COLO668 (cell line): ENCODE measurements around the gene CEP68.
"Not testable (repeated sequence)": the region's sequence is repeated elsewhere in the genome, so short reads cannot be mapped to it uniquely, and the experiment has no call there.

Source experiments
- DNase-seq: peaks from one replicate; lab custom pipeline; 2025; ENCODE audit not compliant: unreplicated experiment; lab: John Stamatoyannopoulos, UW

CEP68 gene, protein sequence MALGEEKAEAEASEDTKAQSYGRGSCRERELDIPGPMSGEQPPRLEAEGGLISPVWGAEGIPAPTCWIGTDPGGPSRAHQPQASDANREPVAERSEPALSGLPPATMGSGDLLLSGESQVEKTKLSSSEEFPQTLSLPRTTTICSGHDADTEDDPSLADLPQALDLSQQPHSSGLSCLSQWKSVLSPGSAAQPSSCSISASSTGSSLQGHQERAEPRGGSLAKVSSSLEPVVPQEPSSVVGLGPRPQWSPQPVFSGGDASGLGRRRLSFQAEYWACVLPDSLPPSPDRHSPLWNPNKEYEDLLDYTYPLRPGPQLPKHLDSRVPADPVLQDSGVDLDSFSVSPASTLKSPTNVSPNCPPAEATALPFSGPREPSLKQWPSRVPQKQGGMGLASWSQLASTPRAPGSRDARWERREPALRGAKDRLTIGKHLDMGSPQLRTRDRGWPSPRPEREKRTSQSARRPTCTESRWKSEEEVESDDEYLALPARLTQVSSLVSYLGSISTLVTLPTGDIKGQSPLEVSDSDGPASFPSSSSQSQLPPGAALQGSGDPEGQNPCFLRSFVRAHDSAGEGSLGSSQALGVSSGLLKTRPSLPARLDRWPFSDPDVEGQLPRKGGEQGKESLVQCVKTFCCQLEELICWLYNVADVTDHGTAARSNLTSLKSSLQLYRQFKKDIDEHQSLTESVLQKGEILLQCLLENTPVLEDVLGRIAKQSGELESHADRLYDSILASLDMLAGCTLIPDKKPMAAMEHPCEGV

GRCh38 chr2:65056215-65057053 lies at the start of gene CEP68:
TSS of gene CEP68 (plus strand) at chr2:65056416. CDS start at chr2:65069445, 13,029 bp downstream.
- peak; percentile 96 for DNase-seq

DNA sequence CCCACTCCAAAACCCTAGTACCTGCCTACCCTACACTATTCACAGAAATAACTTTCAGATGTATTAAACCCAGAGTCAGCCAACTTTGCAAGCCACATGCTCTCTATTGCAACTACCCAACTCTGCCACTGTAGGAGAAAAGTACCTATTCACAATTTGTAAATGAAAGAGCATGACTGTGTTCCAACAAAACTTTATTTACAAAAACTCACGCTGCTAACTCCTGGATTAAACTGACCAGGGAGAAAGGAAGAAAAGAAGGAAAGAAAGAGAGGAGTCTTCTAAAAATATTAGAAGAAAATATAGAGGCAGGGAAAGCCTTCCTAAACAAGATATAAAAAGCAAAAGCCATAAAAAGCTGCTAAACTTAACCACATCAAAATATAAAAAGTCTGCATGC lies 42.4 kb upstream of the CEP68 start:
- no peak for DNase-seq

GRCh38 chr2:65015731-65016130 lies 40.5 kb upstream of the CEP68 start:
- DNase-seq, result no peak

GRCh38 chr2:65016789-65017188 lies 39.4 kb upstream of the CEP68 start:
- no peak for DNase-seq

- DNase-seq, result no peak
Observed at GRCh38 chr2:65017335-65017734, 38.9 kb upstream of the CEP68 start.

DNA sequence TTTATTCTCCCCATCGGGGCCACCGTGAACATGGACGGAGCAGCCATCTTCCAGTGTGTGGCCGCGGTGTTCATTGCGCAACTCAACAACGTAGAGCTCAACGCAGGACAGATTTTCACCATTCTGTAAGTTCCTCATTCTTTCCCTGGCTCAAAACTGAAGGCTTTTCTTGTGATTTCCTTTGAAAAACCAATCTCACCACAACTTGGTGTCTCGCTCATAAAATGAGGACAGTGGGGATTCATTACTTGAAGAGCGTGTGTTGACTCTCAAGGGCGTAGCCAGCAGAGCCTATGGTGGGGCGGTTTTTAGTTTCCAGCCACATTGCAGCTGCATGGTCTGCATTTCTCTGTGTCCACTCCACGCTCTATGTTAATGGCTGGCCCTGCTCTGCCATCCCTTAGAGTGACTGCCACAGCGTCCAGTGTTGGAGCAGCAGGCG lies 38.1 kb upstream of the CEP68 start:
- DNase-seq, result no peak

GRCh38 chr2:65019010-65019409 lies 37.2 kb upstream of the CEP68 start:
- no peak for DNase-seq

GRCh38 chr2:65019675-65020195 lies 36.5 kb upstream of the CEP68 start:
- no peak for DNase-seq

DNA sequence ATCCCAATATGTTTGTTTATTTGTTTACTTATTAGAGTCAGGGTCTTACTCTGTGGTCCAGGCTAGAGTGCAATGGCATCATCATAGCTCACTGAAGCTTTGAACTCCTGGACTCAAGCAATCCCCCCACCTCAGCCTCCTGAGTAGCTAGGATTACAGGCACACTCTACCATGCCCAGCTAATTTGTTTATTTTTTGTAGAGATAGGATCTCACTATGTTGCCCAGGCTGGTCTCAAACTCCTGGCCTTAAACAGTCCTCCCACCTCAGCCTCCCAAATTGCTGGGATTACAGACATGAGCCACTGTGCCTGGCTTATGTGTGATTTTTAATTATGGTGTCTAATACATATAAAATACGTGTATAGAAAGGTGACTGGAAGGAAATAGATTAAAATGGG lies 36.0 kb upstream of the CEP68 start:
- not testable (repeated sequence) for DNase-seq

GRCh38 chr2:65020943-65021528 lies 35.2 kb upstream of the CEP68 start:
- DNase-seq, result no peak

DNA sequence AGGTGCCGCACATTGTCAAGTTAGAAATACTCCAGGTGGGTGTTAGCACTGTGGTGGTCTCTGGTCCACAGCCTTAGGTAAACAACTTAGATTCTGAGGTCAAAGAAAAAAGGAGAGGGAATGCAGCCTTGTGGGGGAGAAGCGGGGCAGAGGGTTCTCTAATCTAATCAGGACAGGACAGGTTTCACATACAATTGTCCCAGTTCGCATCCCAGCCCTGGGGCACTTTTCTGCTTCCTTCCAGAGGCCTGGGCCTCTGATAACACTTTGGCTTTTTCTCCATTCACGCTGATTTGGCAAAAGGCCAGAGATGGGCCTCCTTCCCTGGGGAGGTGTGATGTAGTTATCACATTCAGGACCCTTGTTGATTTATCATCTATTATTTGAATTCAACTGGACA lies 34.5 kb upstream of the CEP68 start:
- peak; percentile 13 for DNase-seq

DNA sequence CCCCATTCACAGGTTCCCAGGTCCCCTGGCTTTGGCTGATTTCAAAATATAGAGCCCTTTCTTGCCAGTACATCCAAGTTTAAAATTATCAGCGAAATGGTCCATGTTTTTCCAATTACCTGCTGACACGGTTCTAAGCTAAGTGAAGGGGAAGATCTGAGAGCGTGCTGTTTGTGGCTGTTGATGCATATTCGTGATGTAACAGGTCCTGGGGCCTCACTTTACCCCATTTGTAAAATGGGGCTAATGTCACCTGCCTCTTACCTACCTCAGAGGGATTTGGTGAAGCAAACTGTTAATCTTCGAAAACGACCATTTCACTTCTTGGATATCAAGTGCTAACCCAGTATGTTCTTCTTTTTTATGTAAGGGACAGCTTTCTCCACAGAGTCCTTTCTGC lies 34.0 kb upstream of the CEP68 start:
- DNase-seq, result no peak

GRCh38 chr2:65023742-65024141 lies 32.5 kb upstream of the CEP68 start:
- no peak for DNase-seq

DNA sequence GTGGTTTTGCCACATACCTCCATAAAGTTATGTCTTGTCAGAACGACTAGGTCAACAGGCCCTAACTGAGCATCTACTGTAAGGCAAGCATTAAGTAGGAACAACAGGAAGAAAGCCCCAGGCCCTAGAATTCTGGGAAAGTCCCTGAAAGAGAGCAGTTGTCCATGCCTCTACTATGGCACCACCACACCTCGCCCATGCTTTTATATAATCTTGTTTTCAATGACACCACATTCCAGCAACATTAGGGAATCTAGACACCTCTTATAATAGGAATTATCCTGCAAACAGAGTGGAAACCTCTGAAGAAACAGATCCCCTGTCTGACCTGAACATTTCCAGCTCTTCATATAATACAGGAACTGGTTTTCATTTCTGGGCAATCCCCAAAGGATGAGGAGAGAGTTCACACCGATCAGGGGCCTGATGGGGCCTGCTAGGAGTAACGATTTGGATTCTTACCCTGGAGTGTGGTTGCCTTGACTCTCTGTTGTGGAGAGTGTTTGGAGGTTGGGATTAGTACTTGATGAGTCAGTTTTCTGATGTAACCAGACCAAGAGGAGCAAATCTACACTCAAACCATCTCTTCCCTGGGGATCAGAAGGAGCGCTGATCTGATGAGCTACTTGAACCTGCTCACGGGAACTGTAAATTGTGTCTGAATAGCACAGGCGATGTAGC lies 31.9 kb upstream of the CEP68 start:
- DNase-seq, result no peak

GRCh38 chr2:65025453-65026123 lies 30.6 kb upstream of the CEP68 start:
- DNase-seq, result no peak

DNA sequence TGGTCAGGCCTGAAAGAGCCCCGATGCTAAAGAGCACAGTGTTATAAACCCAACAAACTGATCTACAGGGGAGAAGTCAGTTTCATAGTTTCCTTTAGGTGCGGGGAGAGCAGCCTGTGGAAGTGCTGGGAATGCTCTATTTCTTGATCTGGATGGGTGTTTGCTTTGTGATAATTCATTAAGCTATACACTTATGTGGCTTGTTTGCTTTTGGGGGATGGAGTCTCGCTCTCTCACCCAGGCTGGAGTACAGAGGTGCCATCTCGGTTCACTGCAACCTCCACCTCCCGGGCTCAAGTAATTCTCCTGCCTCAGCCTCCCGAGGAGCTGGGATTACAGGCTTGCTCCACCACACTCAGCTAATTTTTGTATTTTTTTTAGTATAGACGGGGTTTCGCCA lies 30.1 kb upstream of the CEP68 start:
- peak; percentile 31 for DNase-seq

- no peak for DNase-seq
Observed at GRCh38 chr2:65026704-65027464, 29.3 kb upstream of the CEP68 start.

DNA sequence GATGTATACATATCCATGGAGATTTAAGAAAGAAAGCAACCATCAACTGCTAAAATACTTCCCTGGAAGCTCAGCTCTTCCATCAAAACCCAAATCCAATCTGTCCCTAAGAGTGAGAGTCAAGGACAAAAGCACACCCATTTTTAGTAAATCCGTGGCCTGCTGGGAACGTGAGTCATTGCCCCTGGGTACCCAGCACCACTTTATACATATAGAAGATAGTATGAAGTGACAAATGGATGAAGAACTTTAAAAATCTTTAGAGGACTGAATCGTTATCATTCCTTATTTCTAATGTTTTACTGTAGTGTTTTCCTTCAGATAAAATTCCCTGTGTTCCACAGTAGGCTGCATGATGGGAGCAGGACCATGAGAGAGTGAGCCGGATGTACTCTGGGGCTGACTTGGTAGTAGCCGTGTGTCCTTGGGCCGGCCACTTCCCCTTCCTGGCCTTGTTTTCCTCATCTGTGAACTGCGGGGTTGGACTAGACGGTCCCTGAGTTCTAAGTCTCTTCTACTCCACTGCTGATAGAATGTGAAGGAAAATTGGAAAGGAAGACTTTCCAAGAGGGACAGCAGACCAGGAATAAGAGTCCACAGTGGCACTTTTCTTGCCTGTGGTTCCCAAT lies 28.5 kb upstream of the CEP68 start:
- DNase-seq, result no peak
